Hippocampal formation (tissue), 2 donors: ENCODE measurements around the gene WIPI1.
"Not testable (repeated sequence)": the region's sequence is repeated elsewhere in the genome, so short reads cannot be mapped to it uniquely, and the experiment has no call there.

Experiments
- DNase-seq, 2 donors: peaks; one replicate each; lab custom pipeline; 2025; lab: John Stamatoyannopoulos, UW

WIPI1 gene

GRCh38 chr17:68384941-68385340 lies 72.4 kb downstream of the WIPI1 start:
- no peak for DNase-seq

GRCh38 chr17:68384471-68384870 lies 72.8 kb downstream of the WIPI1 start:
- no peak for DNase-seq

- no peak for DNase-seq
These were observed 73.6 kb downstream of the WIPI1 start for GRCh38 chr17:68383443-68384321.

- DNase-seq, result no peak
These were observed 74.2 kb downstream of the WIPI1 start for GRCh38 chr17:68383120-68383442.

GRCh38 chr17:68382582-68383085 lies 74.7 kb downstream of the WIPI1 start:
- DNase-seq, result no peak

- DNase-seq, result no peak
These were observed 76.0 kb downstream of the WIPI1 start for GRCh38 chr17:68381076-68381900.

- DNase-seq, result no peak
These were observed 77.3 kb downstream of the WIPI1 start for GRCh38 chr17:68379692-68380677.

GRCh38 chr17:68379177-68379510 lies 78.2 kb downstream of the WIPI1 start:
- DNase-seq, result no peak

- DNase-seq, result peak in 1 of 2 donors; percentile 7
These were observed 78.8 kb downstream of the WIPI1 start for GRCh38 chr17:68378268-68379176.

- DNase-seq, result no peak
These were observed 79.5 kb downstream of the WIPI1 start for GRCh38 chr17:68377771-68378267.

GRCh38 chr17:68376178-68376577 lies 81.1 kb downstream of the WIPI1 start:
- not testable (repeated sequence) for DNase-seq

GRCh38 chr17:68375566-68375965 lies 81.7 kb downstream of the WIPI1 start:
- no peak for DNase-seq
